Measurements from ENCODE around the gene INPP5A. TPM values are rescaled to one million over a fixed set of nuclear protein-coding genes. Genes with fewer than 3 reads are reported as not detected.

INPP5A gene
- total and polyA plus RNA-seq, 7 donors: 17.6 to 132 (median 100) TPM

DNA sequence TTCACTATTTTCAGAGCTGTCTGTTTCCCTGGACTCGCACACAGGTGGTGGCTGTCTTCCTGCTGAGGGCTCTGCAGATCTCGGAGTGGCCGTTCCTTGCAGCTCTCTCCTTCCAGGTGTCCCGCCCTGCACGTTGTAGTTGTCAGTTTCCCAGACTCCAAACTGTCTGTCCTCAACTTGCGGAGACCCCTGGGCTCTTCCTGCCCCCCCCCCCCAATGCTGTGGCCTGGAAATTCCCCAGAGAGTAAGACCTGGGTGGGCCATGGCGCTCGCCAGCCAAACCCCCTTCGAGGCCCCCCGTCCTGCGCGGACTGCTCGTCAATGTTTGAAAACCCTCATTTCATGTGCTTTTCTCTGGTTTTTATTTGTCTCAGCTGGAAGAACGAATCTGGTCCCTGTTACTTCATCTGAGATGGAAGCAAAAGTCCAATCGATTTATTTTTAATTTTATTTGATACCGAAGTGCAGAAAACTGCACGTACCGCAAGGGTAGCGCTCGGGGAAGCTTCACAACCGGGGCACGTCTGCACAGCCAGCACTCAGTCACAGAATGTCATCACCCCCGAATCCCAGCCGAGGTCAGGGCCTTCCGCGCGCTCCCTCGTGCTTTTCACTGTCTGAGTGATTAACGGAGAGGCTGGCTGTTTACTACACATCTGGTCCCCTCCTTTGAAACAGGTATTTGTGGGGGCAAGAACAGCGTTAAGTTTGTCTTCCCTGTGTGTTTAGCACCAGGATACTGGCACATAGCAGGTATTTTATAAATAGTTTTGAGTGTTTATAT, 294.8 kb downstream of the INPP5A start:
- TF ChIP-seq EP300 (IDR thresholded peaks at IDR 0.05): no peak
- no peak for TF ChIP-seq POLR2AphosphoS5 (IDR thresholded peaks at IDR 0.05)
- no peak for TF ChIP-seq POLR2A (IDR thresholded peaks at IDR 0.05)
- TF ChIP-seq, protein P1, sequence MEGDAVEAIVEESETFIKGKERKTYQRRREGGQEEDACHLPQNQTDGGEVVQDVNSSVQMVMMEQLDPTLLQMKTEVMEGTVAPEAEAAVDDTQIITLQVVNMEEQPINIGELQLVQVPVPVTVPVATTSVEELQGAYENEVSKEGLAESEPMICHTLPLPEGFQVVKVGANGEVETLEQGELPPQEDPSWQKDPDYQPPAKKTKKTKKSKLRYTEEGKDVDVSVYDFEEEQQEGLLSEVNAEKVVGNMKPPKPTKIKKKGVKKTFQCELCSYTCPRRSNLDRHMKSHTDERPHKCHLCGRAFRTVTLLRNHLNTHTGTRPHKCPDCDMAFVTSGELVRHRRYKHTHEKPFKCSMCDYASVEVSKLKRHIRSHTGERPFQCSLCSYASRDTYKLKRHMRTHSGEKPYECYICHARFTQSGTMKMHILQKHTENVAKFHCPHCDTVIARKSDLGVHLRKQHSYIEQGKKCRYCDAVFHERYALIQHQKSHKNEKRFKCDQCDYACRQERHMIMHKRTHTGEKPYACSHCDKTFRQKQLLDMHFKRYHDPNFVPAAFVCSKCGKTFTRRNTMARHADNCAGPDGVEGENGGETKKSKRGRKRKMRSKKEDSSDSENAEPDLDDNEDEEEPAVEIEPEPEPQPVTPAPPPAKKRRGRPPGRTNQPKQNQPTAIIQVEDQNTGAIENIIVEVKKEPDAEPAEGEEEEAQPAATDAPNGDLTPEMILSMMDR (IDR thresholded peaks at IDR 0.05): no peak
- peak; percentile 49 for DNase-seq
- intact Hi-C loops (cut with DNase I): no loop called here

More for the DNA sequence above, 294.8 kb downstream of the INPP5A start:
- WGBS, 2 donors: 56 to 58% methylated on average over 30 of the region's 30 CpGs
- no peaks in the 10 kb centered on the region for H3K9me3 ChIP-seq
- peaks cover 0 to 12% (median 0%) of the 10 kb centered on the region in 4 donors for H3K4me1 ChIP-seq
- H3K27ac ChIP-seq: no peak overlapping the region
- H3K36me3 ChIP-seq: no peaks in the 10 kb centered on the region
- no peak overlapping the region for H3K4me3 ChIP-seq
- H3K27me3 ChIP-seq: peaks cover 14 to 53% (median 47%) of the 10 kb centered on the region in 3 donors

Other genes starting within 250 kb of the INPP5A start
- 1 to 10 TPM; 4.3 to 8.4 (median 6.1) TPM for gene STK32C, start 229.8 kb upstream of the INPP5A start, total RNA-seq
- 10 to 100 TPM; 10.4 to 12.8 (median 12.6) TPM for gene STK32C, start 229.8 kb upstream of the INPP5A start, polyA plus RNA-seq
- 10 to 100 TPM in 1 of 4 donors, 1 to 10 TPM in 3; 6.1 to 15.5 (median 8.1) TPM for gene LRRC27, start 205.6 kb upstream of the INPP5A start, total RNA-seq
- gene LRRC27, start 205.6 kb upstream of the INPP5A start, polyA plus RNA-seq: 1 to 10 TPM; 1.4 to 6.2 (median 1.8) TPM
- gene PWWP2B, start 140.6 kb upstream of the INPP5A start, total RNA-seq: 10 to 100 TPM in 1 of 4 donors, 1 to 10 TPM in 3; 7.7 to 10.2 (median 9.3) TPM
- gene PWWP2B, start 140.6 kb upstream of the INPP5A start, polyA plus RNA-seq: 10 to 100 TPM; 27.0 to 50.8 (median 28.2) TPM
- not detected for gene NKX6-2, start 248.4 kb downstream of the INPP5A start, total RNA-seq
- gene NKX6-2, start 248.4 kb downstream of the INPP5A start, polyA plus RNA-seq: under 1 TPM in 2 of 3 donors, not detected in 1; 0.01 to 0.60 TPM

All from sigmoid colon (tissue), 7 donors.